ENCODE data around the gene ZNF256.

GRCh38 chr19:57905258-57905657, 42.2 kb downstream of the ZNF256 start:
- TF ChIP-seq CTCF (IDR thresholded peaks at IDR 0.05; ENCODE audit: low read depth, low read length, missing input control) (no peak), EGR1 (IDR thresholded peaks at IDR 0.05; ENCODE audit: low read depth in 2 of 2) (no peak)

Measured in liver (tissue), 3 donors.